HG03066 (cell line): ENCODE measurements around the gene YTHDF1.

Source experiments
- ATAC-seq: cut with Tn5 transposase; IDR thresholded peaks from one replicate; pipeline ENCODE4 v1.9.1; 2021; ENCODE audit warnings: low read depth; ENCODE audit not compliant: unreplicated experiment

YTHDF1 gene

GRCh38 chr20:63212792-63213191, 3.1 kb downstream of the YTHDF1 start:
- no peak for ATAC-seq

GRCh38 chr20:63212393-63212730, 3.6 kb downstream of the YTHDF1 start:
- ATAC-seq, result no peak

- no peak for ATAC-seq
These were observed 5.8 kb downstream of the YTHDF1 start for GRCh38 chr20:63210011-63210605.

GRCh38 chr20:63208346-63208909, 7.5 kb downstream of the YTHDF1 start:
- ATAC-seq, result no peak

GRCh38 chr20:63206878-63207277, 9.1 kb downstream of the YTHDF1 start:
- no peak for ATAC-seq

- ATAC-seq, result no peak
These were observed 10.0 kb downstream of the YTHDF1 start for GRCh38 chr20:63205896-63206295.

GRCh38 chr20:63204362-63204761, 11.6 kb downstream of the YTHDF1 start:
- no peak for ATAC-seq

- no peak for ATAC-seq
These were observed 13.0 kb downstream of the YTHDF1 start for GRCh38 chr20:63202811-63203526.

- no peak for ATAC-seq
These were observed 13.9 kb downstream of the YTHDF1 start for GRCh38 chr20:63202021-63202420.

GRCh38 chr20:63198606-63199005, 17.3 kb downstream of the YTHDF1 start:
- ATAC-seq, result no peak

GRCh38 chr20:63196768-63197470, 19.0 kb downstream of the YTHDF1 start:
- no peak for ATAC-seq

- no peak for ATAC-seq
These were observed 21.1 kb downstream of the YTHDF1 start for GRCh38 chr20:63194797-63195173.

- no peak for ATAC-seq
These were observed 21.7 kb downstream of the YTHDF1 start for GRCh38 chr20:63194007-63194796.

GRCh38 chr20:63192721-63193120, 23.2 kb downstream of the YTHDF1 start:
- no peak for ATAC-seq

- ATAC-seq, result no peak
These were observed 24.5 kb downstream of the YTHDF1 start for GRCh38 chr20:63191400-63191799.

GRCh38 chr20:63190828-63191227, 25.1 kb downstream of the YTHDF1 start:
- ATAC-seq, result no peak

- no peak for ATAC-seq
These were observed 25.9 kb downstream of the YTHDF1 start for GRCh38 chr20:63189846-63190559.

GRCh38 chr20:63189322-63189642, 26.6 kb downstream of the YTHDF1 start:
- no peak for ATAC-seq

- no peak for ATAC-seq
These were observed 27.1 kb downstream of the YTHDF1 start for GRCh38 chr20:63188641-63189321.

GRCh38 chr20:63188159-63188442, 27.8 kb downstream of the YTHDF1 start:
- ATAC-seq, result no peak
